Right renal pelvis (tissue), 4 donors: ENCODE results near the gene LIN7B. TPM values are rescaled to one million over a fixed set of nuclear protein-coding genes. Genes with fewer than 3 reads are reported as not detected.
A peak's percentile ranks its signal among the peaks of the same experiment; 100 is the strongest.
"Not testable (repeated sequence)": the region's sequence is repeated elsewhere in the genome, so short reads cannot be mapped to it uniquely, and the experiment has no call there.

Experiments used
- DNase-seq, 4 donors: peaks; one replicate each; pipeline ENCODE4 v3.0.0-alpha.2; 2013; ENCODE audit warnings: low read depth in 4 of 4, low spot score in 3 of 4, missing footprints in 1 of 4
- polyA plus RNA-seq, 4 donors: library from polyadenylated mRNA; unstranded; fragments of 120-200 nt; gene quantifications; one replicate each; pipeline ENCODE4 v1.2.1, GENCODE V29; 2013; ENCODE audit not compliant: insufficient read length in 4 of 4

LIN7B gene
- polyA plus RNA-seq, 4 donors: 7.7 to 8.9 (median 8.2) TPM

DNA sequence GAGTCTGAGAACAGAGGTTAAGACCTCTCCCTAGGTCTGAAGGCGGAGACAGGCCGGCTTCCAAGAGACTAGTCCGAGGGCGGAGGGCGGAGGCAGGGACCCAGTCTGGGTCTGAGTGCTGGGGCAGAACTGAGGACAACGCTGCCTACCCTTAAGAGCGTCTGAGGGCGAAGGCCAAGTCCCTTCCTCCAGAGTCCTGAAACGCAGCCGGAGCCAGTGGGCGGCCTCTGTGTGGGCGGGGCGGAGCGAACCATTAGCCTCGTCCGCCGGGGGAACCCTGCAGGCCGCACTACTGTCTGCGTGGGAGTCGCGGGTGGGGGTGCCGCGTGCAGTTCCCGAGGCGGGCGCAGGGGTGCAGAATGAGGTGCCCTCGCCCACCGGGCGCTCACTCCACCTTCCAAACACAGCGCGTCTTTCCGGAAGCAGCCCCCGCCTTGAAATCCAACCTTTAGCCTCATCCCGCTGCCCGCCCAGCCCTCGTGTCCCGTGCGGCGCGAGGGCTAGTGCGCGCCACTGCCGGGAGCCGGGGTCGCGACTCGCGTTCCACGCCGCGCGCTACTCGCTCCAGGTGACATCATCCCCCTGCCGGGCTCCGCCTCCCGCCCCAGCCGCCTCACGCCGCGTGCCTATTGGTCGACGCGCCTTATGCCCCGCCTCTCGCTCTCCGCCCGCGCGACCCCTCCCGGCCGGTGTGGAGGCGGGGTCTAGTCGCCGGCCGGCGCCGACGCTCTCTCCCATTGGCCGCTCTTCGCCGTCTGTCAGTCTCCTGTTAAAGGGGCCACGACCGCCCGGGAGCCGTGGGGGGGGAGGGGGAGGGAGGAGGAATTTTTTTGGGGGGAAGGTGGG is 4.6 kb downstream of the LIN7B start, which contains the start of gene C19orf73:
Gene C19orf73, minus strand, starts transcription at position 579 of the 846 bp plus-strand sequence. Its CDS starts 121 bp downstream, at position 458.
- DNase-seq: peak; percentile 85 to 93 (median 88)

DNA sequence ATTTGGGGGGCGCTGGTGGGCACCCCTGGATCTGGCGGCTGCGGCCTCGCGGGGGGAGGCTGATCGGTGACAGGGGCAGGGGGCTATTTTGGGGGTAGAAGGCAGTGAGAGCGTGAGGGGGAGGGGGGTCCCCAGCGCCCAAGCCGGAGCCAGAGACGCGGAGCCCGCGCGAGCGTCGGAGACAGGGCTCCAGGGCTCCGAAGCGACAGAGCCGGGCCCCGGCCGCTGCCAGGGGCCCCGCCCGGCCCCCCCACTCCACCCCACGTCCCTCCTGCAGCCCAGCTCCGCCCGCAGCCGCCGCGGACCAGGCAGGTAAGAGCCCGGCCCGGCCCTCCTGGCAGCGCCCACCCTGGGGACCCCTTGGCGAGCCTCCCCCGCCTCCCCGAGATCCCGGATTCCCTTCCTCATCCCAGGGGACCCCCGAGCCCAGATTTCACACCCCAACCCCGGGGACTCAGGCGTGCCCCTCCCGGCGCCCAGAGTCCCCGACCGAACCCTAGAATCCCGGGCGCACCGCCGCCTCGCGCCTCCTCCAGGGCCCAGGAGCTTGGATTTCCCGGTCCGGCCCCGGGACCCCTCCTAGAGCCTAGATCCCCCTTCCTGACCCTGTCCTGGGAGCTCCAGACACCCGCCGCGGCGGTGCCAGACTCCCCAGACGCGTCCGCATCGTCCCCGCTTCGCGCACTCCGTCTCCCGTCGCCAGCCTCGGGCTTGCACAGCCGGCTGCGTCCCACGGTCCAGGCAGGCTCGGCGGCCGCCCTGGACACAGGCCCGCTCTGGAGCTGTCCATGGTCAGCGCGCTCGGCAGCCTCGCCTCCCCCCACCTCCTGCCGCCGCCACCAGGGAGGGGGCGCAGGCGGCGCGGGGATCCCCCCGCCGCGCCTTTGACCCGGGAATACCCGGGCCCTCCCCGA is 5.5 kb downstream of the LIN7B start, which contains the start of gene PPFIA3:
Gene PPFIA3, plus strand, starts transcription at position 134 of the 914 bp plus-strand sequence. CDS start 8,330 bp downstream, outside the sequence.
- no peak for DNase-seq

DNA sequence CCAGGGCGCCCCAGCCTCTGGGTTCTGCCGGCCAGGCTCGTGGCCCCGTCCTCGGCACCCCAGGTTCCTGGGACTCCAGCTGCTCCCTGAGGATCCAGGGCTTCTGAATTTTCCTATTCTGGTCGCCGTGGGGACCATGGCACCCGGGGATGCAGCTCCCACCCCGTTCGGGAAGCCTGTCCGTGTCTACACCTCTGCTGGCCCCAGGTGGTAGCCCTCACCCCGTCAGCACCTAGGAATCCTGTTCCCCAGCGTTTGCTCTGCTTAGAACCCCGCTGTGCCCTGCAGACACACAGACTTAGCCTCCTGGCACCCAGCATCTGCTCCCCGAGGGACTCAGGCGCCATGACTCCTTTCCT is 6.1 kb downstream of the LIN7B start:
- DNase-seq: no peak

DNA sequence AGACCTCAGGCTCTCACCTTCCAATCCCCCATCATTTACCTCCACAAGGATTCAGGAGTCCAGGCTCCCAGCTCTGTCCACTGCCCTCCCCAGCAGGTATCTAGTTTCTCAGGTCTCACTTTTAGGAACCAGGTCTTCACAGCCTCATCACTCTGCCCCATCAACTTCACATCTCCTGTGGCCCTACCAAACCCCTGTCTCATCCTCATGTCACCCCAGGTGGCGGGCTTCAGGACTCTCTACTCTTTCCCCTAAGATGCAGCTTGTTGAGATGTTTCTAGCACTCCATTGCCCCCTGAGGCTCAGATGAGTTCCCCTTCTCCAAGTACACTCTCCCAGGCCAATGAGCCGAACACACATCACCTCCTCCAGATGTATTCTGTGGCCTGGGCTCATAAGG is 6.7 kb downstream of the LIN7B start:
- DNase-seq: no peak

DNA sequence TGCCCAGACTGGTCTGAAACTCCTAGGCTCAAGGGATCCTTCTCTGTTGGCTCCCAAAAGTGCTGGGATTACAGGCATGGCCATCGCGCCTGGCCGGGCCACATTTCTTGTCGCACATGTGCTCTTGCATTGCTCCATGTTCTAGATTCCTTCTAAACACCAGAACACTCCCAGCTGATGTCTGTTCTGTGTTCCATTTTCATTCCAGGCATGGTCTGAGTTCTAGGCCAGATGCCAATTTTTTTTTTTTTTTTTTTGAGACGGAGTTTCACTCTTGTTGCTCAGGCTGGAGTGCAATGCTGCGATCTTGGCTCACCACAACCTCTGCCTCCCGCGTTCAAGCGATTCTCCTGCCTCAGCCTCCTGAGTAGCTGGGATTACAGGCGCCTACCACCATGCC is 7.7 kb downstream of the LIN7B start:
- DNase-seq: not testable (repeated sequence)

DNA sequence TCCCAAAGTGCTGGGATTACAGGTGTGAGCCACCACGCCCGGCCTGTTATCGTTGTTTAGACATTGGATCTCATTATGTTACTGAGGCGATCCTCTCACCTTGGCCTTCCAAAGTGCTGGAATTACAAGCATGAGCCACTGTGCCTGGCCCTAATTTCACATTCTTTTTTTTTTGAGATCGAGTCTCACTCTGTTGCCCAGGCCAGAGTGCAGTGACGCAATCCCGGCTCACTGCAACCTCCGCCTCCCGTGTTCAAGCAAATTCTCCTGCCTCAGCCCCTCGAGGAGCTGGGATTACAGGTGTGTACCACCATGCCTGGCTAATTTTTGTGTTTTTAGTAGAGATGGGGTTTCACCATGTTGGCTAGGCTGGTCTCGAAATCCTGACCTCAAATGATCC is 9.1 kb downstream of the LIN7B start:
- not testable (repeated sequence) for DNase-seq

DNA sequence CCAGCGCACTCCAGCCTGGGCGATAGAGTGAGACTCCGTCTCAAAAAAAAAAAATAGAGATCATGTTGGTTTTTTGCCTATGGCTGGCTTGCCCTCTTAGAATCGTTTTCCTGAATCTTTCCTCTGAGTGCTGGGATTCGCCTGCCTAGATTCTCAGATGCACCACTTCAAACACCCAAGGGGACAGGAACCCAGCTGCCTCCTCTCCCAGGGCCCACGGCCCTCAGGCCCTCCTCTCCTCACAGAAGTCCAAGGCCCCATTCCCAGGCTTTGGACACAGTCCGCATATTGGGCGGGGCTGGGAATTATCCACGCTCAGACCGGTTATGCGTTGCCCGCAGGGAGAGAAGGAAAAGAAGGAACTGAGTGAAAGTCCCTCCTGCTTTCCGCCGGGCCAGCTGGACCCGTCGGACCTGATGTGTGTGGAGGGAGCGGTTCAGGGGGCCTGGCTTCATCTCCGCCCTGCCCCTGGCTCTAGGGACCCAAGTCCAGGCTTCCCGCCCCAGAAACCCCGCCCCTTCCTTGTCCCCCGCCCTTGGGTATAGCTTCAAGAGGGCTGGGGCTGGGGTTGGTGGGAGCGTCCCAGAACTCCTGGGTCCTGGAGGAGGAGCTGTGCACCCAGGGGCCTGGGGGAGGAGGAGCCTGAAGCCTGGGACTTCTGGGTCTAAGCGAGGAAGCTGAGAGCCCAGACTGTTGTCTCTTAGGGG is 11.0 kb downstream of the LIN7B start:
- DNase-seq: no peak

DNA sequence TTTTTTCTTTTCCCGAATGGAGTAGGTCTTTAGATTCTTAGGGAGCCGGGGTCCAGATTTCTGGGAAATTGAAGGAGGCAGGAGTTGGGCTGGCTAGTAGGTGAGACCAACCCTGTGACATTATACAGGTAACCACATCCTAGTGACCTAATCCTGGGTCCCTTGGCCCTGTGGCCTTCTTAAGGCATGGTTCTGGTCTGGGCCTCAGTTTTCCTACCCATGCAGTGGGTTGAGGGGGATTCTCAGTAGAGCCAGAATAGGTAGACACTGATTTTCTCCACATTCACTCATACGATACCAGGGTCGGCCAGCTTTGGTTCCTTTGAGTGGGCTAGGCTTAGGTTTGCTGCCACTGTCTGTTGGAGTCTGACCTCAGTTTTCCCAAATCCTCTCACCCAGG is 12.4 kb downstream of the LIN7B start:
- DNase-seq: no peak

DNA sequence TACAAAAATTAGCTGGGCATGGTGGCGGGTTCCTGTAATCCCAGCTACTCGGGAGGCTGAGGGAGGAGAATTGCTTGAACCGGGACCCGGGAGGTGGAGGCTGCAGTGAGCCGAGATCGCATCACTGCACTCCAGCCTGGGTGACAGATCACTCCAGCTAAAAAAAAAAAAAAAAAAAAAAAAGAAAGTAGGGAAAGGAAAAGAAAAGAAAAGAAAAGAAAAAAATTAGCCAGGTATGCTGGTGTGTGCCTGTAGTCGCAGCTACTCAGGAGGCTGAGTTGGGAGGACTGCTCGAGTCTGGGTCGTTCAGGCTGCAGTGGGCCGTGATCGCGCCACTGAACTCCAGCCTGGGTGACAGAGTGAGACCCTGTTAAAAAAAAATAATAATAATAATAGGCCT is 13.1 kb downstream of the LIN7B start:
- not testable (repeated sequence) for DNase-seq

DNA sequence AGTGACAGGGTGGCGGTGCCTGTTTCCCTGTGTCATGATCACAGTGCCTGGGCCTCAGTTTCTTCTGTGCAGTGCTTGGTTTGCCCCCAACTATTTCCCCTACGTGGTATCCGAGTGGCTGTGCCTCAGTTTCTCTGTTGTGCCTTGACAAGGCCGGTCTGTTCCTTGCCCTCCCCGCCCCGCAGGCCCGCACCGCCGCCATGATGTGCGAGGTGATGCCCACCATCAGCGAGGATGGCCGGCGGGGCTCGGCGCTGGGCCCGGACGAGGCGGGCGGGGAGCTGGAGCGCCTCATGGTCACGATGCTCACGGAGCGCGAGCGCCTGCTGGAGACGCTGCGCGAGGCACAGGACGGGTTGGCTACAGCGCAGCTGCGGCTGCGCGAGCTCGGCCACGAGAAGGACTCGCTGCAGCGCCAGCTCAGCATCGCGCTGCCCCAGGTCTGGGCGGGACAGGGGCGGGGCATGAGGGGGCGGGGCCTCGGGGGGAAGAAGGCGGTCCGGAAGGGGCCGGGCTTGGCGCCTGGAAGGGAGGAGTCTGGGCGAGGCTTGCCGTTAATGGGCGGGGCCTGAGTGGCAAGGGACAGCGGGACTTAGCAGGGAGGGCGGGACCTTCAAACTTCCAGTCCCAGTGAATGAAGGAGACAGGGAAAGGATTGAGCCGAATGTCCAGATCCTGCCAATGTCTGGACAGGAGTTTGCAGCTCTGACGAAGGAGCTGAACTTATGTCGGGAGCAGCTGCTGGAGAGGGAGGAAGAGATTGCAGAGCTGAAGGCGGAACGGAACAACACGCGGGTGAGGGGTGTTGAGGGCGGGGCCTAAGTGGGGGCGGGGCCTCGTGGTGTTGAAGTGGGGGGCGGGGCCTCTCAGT is 13.7 kb downstream of the LIN7B start:
- DNase-seq: peak in 2 of 4 donors; percentile 92 to 94

DNA sequence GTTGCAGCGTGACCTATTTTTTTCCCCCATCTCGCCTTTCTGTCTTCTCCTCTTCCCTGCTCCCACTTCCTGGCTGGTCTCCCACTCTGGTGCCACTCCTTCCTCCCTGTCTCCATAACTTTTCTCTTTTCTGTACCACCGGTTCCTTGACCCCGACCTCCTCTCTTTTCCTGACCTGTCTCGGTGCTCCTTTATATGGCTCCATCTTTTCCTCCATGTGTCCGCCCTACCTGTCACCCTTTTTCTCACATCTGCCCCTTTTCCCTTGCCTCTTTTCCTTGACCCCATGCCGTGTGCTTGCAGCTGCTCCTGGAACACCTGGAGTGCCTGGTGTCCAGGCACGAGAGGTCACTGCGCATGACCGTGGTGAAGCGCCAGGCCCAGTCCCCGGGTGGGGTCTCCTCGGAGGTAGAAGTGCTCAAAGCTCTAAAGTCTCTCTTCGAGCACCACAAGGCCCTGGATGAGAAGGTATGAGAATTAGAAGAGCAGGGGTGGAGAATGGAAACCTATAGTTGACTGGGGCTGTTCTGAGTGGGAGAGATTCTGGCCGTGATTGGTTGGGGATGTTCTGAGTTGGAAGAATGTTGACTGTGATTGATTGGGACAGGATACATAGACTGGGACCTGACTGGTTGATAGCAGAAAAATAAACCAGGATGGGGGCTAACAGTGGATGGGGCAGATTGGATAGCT is 14.5 kb downstream of the LIN7B start:
- no peak for DNase-seq

DNA sequence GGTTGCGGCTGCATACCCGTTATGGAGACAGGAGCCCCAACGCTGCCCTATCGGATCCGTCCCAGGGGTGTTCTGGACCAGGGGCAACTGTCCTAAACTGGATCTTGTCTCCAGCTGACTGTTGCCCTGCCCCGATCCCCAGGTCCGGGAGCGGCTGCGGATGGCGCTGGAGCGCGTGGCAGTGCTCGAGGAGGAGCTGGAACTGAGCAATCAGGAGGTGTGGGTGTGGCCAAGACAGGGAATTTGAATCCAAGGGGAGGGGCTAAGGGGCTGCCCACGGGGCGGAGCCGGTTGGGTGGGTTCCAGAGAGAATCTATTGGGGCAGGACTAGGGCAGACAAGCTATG is 15.0 kb downstream of the LIN7B start:
- no peak for DNase-seq

DNA sequence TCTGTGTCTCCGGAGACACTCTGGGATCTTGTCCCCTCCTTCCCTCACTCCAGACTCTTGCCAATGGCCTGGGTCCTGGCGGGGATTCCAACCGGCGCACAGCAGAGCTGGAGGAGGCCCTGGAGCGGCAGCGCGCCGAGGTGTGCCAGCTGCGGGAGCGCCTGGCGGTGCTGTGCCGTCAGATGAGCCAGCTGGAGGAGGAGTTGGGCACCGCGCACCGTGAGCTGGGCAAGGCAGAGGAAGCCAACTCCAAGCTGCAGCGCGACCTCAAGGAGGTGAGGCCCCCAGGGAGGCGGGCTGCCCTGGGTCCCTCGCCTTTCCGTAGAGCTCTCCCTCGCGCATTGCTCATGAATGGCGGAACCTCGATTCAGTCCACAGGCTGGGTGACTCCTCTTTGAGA is 16.2 kb downstream of the LIN7B start:
- DNase-seq: no peak

DNA sequence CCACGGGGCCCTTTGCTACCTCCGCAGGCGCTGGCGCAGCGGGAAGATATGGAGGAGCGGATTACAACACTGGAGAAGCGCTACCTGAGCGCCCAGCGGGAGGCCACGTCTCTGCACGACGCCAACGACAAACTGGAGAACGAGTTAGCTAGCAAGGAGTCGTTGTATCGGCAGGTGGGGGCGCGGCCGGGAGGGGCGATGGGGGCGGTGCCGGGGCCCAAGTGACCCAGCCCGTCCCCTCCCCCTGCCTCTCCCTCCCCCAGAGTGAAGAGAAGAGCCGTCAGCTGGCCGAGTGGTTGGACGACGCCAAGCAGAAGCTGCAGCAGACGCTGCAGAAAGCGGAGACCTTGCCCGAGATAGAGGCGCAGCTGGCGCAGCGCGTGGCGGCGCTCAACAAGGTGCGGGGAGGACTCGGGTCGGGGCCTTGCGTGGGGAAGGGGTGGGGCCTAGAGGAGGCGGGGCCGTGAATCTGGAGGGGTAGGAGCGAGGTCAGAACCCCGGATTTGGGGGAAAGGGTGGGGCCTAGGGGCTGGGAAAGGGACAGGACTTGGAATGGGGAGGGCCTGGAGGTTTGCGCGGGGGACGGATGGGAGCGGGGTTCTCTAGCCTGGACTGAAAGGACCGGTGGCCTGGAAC is 18.9 kb downstream of the LIN7B start:
- no peak for DNase-seq

DNA sequence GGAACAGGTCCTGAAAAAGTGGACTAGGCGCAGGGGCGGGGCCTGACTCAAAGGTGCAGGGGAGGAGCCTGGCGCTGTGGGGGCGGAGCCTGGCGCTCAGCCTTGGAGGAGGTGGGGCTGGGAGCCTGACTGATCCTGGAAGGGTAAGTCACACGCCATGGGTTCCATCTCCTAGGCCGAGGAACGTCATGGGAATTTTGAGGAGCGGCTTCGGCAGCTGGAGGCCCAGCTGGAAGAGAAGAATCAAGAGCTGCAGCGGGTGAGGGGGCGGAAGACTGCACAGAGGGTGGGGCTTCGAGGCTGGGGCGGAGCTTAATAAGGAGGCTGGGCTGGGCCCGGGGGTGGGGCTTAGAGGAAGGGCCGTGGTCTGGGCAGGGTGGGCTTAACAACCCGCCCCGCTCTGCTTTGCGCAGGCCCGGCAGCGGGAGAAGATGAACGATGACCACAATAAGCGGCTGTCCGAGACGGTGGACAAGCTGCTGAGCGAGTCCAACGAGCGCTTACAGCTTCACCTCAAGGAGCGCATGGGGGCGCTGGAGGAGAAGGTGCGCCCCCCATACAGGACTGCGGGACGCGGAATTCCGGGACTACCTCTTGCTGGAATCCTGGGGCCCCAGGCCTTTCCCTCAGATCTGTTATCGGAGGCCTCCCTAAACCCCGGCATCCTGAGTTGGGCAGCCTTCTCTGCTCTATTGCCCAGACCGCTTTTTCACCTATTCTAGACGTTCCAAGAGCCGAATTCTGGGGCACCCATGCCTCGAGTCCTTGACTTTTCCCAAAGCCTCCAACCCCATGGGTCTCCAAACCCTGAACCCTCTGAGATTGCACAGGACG is 19.7 kb downstream of the LIN7B start:
- no peak for DNase-seq

DNA sequence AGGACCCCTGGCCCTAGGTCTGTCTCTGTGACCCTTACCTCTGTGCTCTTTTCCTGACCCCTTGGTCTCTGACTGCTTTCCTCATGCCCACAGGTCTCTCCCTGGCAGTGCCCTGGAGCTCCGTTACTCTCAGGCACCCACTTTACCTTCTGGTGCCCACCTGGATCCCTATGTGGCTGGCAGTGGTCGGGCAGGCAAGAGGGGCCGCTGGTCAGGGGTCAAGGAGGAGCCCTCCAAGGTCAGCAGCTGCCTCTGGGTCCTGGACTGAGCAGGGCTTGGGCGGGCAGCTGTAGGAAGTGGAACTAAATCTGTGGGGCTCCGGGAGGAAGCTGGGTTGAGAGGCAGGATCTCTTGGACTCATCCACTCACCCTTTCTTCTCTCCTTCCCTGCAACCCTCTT is 21.5 kb downstream of the LIN7B start:
- DNase-seq: no peak

DNA sequence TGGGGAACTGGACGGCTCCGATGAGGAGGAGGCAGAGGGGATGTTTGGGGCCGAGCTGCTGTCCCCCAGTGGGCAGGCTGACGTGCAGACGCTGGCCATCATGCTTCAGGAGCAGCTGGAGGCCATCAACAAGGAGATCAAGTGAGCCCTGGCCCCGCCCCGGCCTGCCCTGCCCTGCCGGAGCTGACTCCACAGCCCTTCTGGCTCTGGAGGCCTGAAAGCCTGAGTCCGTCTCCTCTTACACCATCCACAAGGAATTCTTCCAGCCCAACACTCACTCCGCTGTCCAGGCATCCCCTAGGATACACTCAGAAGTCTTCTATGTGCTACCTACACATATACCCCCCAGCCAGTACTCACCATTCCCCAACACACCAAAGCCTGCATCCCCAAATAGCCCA is 22.6 kb downstream of the LIN7B start:
- no peak for DNase-seq

DNA sequence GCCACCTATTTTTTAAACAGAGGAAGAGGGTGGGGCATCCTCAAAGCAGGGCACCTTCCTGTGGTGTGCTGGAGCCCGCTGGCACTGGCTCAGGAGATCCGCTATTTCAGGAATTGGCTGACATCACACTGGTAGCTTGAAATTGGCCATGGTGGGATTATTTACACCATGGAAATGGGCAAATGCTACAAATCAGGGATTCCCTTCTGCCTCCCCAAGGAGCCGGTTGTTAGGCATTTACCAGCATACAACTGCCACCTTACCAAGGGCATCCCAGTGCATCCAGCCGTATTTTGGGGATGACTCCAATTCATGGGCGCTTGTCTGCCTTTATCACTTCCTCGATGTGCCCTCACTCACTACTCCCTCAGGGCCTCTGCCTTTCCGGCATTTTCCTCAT is 26.8 kb downstream of the LIN7B start:
- DNase-seq: no peak
